ENCODE measurements around the gene CDHR2.

Gene CDHR2

GRCh38 chr5:176612855-176613254 lies 63.7 kb downstream of the CDHR2 start:
- Histone ChIP-seq H3K27me3 (ENCODE audit: insufficient read depth, poor library complexity, severe bottlenecking) (peaks cover 25% of the 10 kb centered on the region), H3K27ac (replicated peaks) (no peak overlapping the region), H3K4me3 (replicated peaks; ENCODE audit: insufficient read depth, low read length) (no peak overlapping the region)
- TF ChIP-seq POLR2AphosphoS5 (IDR thresholded peaks at IDR 0.05; ENCODE audit: low read depth), result no peak
- TF ChIP-seq, protein P1, sequence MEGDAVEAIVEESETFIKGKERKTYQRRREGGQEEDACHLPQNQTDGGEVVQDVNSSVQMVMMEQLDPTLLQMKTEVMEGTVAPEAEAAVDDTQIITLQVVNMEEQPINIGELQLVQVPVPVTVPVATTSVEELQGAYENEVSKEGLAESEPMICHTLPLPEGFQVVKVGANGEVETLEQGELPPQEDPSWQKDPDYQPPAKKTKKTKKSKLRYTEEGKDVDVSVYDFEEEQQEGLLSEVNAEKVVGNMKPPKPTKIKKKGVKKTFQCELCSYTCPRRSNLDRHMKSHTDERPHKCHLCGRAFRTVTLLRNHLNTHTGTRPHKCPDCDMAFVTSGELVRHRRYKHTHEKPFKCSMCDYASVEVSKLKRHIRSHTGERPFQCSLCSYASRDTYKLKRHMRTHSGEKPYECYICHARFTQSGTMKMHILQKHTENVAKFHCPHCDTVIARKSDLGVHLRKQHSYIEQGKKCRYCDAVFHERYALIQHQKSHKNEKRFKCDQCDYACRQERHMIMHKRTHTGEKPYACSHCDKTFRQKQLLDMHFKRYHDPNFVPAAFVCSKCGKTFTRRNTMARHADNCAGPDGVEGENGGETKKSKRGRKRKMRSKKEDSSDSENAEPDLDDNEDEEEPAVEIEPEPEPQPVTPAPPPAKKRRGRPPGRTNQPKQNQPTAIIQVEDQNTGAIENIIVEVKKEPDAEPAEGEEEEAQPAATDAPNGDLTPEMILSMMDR (IDR thresholded peaks at IDR 0.05; ENCODE audit: insufficient read depth, low read length), result no peak
- TF ChIP-seq SPI1 (IDR thresholded peaks at IDR 0.05; ENCODE audit: borderline replicate concordance, low read depth), result no peak
- TF ChIP-seq, protein P2, sequence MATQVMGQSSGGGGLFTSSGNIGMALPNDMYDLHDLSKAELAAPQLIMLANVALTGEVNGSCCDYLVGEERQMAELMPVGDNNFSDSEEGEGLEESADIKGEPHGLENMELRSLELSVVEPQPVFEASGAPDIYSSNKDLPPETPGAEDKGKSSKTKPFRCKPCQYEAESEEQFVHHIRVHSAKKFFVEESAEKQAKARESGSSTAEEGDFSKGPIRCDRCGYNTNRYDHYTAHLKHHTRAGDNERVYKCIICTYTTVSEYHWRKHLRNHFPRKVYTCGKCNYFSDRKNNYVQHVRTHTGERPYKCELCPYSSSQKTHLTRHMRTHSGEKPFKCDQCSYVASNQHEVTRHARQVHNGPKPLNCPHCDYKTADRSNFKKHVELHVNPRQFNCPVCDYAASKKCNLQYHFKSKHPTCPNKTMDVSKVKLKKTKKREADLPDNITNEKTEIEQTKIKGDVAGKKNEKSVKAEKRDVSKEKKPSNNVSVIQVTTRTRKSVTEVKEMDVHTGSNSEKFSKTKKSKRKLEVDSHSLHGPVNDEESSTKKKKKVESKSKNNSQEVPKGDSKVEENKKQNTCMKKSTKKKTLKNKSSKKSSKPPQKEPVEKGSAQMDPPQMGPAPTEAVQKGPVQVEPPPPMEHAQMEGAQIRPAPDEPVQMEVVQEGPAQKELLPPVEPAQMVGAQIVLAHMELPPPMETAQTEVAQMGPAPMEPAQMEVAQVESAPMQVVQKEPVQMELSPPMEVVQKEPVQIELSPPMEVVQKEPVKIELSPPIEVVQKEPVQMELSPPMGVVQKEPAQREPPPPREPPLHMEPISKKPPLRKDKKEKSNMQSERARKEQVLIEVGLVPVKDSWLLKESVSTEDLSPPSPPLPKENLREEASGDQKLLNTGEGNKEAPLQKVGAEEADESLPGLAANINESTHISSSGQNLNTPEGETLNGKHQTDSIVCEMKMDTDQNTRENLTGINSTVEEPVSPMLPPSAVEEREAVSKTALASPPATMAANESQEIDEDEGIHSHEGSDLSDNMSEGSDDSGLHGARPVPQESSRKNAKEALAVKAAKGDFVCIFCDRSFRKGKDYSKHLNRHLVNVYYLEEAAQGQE (IDR thresholded peaks at IDR 0.05; ENCODE audit: insufficient replicate concordance, low read depth), result no peak
- TF ChIP-seq GABPA (IDR thresholded peaks at IDR 0.05; ENCODE audit: low read depth), result no peak
- DNase-seq (ENCODE audit: low read depth in 1 of 2, low spot score in 1 of 2), result no peak

GRCh38 chr5:176614805-176615478 lies 65.8 kb downstream of the CDHR2 start:
- Histone ChIP-seq H3K4me3 (replicated peaks; ENCODE audit: insufficient read depth, low read length) (no peak overlapping the region), H3K27me3 (ENCODE audit: insufficient read depth, poor library complexity, severe bottlenecking) (peaks cover 33% of the 10 kb centered on the region), H3K27ac (replicated peaks) (no peak overlapping the region)
- no peak for TF ChIP-seq SPI1 (IDR thresholded peaks at IDR 0.05; ENCODE audit: borderline replicate concordance, low read depth)
- TF ChIP-seq POLR2AphosphoS5 (IDR thresholded peaks at IDR 0.05; ENCODE audit: low read depth), result no peak
- TF ChIP-seq, protein P1 (IDR thresholded peaks at IDR 0.05; ENCODE audit: insufficient read depth, low read length), result no peak
- TF ChIP-seq GABPA (IDR thresholded peaks at IDR 0.05; ENCODE audit: low read depth), result no peak
- TF ChIP-seq, protein P2 (IDR thresholded peaks at IDR 0.05; ENCODE audit: insufficient replicate concordance, low read depth), result no peak
- no peak for DNase-seq (ENCODE audit: low read depth in 1 of 2, low spot score in 1 of 2)

- H3K4me3 ChIP-seq (replicated peaks; ENCODE audit: insufficient read depth, low read length), result no peak overlapping the region
- H3K27me3 ChIP-seq (ENCODE audit: insufficient read depth, poor library complexity, severe bottlenecking), result peaks cover 43% of the 10 kb centered on the region
- TF ChIP-seq SPI1 (IDR thresholded peaks at IDR 0.05; ENCODE audit: borderline replicate concordance, low read depth) (no peak), GABPA (IDR thresholded peaks at IDR 0.05; ENCODE audit: low read depth) (no peak), POLR2AphosphoS5 (IDR thresholded peaks at IDR 0.05; ENCODE audit: low read depth) (no peak)
- TF ChIP-seq, protein P1 (IDR thresholded peaks at IDR 0.05; ENCODE audit: insufficient read depth, low read length), result no peak
- TF ChIP-seq, protein P2 (IDR thresholded peaks at IDR 0.05; ENCODE audit: insufficient replicate concordance, low read depth), result no peak
- H3K27ac ChIP-seq (replicated peaks), result no peak overlapping the region
- no peak for DNase-seq (ENCODE audit: low read depth in 1 of 2, low spot score in 1 of 2)
Observed at GRCh38 chr5:176616511-176616910, 67.4 kb downstream of the CDHR2 start.
